DMS 273 (cell line): ENCODE results near the gene BYSL.

Experiments
- DNase-seq: peaks from one replicate; lab custom pipeline; 2025; ENCODE audit not compliant: unreplicated experiment; lab: John Stamatoyannopoulos, UW

BYSL gene

GRCh38 chr6:41914343-41914742 is 7.0 kb upstream of the BYSL start:
- no peak for DNase-seq

GRCh38 chr6:41914869-41915530 is 6.3 kb upstream of the BYSL start:
- no peak for DNase-seq

GRCh38 chr6:41917528-41917927 is 3.8 kb upstream of the BYSL start:
- no peak for DNase-seq

DNA sequence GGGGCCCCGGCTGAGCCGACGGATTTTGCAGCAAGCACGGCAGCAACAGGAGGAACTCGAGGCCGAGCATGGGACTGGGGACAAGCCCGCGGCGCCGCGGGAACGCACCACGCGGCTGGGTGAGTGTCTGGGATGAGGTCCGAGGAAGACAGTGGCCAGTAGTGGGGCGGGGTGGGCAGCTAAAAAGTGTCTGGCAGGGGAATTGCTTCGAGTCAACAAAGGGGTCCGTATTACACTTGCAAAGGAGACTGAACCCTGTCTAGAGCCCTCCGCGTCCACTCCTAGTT is 356 bp downstream of the BYSL start:
- peak; percentile 71 for DNase-seq

GRCh38 chr6:41922154-41922553 is 855 bp downstream of the BYSL start:
- DNase-seq: no peak

GRCh38 chr6:41927253-41927652 is 6.0 kb downstream of the BYSL start:
- DNase-seq: no peak

DNA sequence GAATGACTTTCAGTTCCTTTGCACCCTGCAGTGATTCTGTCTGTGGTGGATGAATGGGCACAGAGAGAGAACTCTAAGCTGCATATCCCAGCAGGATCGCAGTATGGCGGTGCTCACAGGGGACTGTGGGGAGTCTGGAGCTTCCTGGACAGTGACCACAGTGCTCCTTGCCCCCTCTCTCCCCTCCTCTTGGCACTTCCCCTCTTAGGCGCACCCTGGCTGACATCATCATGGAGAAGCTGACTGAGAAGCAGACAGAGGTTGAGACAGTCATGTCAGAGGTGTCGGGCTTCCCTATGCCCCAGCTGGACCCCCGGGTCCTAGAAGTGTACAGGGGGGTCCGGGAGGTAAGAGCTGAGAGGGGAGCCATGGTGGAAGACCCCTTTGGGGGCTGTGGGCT is 8.6 kb downstream of the BYSL start:
- no peak for DNase-seq

DNA sequence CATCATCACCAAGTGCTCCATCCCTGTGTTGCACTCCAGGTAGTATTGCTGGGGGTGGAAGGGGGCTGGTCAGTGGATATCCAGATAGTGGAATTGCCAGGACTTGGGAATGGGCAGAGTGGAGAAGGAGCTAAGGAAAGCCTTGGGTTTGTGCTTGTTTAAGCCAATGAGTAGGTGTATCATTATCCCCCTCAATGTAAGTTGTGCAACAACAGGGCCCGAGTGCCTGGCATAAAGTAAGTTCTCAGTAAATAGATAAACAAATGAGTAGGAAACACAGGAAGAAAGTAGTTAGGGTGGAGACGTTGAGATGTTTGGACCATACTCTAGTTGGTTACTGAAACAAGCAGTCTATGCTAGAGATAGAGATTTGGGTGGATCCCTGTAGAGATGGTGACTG is 10.5 kb downstream of the BYSL start:
- no peak for DNase-seq

DNA sequence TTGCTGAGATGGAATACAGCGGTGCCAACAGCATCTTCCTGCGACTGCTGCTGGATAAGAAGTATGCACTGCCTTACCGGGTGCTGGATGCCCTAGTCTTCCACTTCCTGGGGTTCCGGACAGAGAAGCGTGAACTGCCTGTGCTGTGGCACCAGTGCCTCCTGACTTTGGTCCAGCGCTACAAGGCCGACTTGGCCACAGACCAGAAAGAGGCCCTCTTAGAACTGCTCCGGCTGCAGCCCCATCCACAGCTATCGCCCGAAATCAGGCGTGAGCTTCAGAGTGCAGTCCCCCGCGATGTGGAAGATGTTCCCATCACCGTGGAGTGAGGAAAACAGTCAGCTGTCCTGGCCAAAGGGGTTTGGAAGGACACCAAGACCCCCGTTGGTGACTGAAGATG is 11.1 kb downstream of the BYSL start:
- DNase-seq: no peak

DNA sequence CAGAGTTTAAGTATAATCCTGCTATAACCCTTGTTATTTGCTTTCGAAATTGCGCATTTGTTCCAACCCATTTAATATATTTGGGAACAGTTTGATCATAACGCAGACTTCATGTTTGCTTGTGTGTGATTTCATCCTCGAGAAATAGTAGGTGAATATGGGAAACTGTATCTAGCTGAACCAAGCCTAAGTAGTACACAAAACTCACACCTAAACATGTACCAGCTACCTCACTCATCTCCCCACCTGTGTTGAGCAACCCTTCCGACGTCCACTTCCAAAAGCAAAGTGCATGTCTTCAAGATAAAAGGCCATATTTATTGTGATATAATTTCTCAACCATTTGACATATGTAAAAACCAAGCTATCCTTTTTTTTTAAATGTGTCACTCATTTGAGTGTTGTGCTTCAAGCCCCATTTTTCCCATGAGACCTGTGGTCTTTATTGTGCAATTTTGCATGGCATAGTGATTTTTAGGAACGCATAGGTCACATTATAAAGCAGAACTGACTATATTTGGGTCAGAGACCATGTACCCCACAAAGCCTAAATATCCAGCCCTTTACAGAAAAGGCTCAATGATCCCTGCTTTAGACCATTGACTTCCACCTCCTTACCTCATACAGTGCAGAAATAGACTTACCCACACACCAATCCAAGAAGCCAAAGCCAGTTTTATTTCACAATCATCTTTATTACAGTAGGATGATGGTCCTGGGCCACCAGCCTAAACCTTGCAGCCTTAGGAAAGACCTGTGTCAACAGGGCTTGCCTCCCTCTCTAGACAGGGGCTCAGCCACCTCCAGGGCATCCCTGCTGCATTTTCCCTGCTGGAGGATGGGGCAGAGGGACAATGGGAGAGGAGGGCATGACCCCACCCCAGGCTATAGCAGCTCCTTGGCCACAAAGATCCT is 13.2 kb downstream of the BYSL start:
- DNase-seq: no peak

- DNase-seq: peak; percentile 56
These were observed 13.9 kb downstream of the BYSL start for GRCh38 chr6:41935193-41935574.

GRCh38 chr6:41935685-41936072 is 14.4 kb downstream of the BYSL start:
- no peak for DNase-seq

DNA sequence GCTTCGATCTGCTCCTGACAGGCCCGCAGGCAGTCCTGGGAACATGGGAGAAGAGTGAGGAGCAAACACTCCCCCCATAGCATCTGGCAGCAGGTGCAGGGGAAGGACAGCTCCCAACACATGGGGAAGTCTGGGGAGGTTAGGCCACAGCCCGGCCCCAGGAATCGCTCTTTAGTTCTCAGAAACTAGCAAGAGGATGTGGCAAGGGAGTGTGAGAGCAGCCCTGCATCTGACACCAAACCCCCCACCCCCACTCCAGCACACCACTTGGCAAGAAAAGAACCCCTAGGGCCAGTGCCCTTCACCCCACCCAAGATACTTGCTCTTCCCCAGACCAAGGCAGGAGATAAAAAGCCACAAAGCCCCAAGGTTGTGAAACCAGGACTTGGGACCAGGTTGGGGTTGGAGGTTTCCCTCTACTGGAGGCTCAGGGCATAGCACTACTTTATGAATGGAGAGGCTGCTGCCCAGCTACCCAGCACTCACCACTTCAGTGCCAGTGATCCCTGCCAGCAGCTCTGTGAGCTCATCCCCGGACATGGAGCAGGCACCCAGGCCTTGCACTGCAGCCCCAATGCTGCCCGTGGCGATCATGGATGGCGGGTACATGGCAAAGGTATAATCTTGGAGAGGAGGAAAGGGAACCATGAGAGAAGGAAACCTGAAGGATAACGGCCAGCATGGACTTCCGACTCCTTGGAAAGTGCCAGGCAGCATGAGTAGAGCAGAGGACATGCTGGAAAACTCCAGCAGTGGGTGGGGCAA is 15.0 kb downstream of the BYSL start:
- peak; percentile 88 for DNase-seq

- DNase-seq: no peak
These were observed 16.2 kb downstream of the BYSL start for GRCh38 chr6:41937472-41937860.

DNA sequence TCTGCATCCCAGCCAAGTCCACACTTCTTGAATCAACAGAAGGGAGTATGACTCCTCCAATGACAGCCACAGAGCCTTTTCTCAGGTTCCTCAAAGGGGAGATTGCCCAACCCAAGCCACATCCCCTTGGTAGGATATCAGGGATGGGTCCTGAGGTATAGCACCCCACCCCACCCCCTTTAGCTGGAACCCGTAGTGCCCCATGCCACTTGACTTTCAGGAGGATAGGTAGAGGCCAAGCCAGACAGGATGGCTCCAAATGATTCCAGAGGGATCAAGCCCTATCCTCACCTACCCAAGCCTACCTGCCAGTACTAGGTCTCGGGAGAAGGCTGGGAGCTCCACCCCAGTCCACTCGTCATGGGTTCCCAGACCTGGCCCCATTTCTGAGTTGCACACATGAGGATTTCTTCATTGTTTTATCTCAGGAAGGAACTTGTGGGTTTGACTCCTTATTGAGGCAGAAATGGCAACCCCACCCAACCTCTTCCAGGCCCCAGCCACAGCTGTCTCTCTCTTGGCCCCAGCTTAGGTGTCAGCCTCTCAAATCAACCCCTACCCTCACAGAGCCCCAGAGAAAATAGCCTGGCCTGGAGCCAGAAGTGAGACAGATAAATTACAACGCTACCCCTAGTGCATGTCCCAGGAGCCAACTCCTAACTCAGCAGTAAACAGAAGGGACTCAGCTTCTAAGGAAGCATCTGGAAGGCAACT is 16.7 kb downstream of the BYSL start:
- peak; percentile 31 for DNase-seq

GRCh38 chr6:41938590-41939175 is 17.4 kb downstream of the BYSL start:
- no peak for DNase-seq

- DNase-seq: peak; percentile 21
These were observed 18.0 kb downstream of the BYSL start for GRCh38 chr6:41939176-41939847.

GRCh38 chr6:41939848-41940758 is 18.8 kb downstream of the BYSL start:
- no peak for DNase-seq

DNA sequence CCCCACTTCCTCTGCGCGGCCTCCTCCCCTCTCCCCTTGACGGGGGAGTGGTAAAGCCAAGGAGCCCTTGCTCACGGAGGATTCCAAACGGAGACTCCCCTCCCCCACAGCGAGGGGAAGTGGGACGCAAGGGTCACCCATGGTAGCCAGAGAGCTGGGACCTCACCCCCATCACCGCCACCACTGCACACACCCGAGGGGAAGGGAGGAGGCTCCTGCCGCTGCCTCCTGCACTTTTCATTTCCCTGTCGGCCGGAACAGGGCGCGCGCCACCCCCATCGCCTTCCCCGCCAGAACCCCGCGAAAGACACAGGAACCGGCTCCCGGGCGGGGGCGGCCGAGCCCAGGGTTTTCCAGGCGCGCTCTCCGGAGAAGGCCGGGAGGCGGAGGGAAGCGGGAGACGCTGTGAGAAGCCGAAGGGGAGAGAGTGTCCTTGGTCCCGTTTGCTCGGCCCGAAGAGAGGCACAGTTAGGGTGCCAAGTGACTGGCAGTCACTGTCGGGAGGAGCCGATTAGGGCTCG is 19.5 kb downstream of the BYSL start:
- DNase-seq: peak; percentile 78
